H1 (cell line): Measurements from ENCODE around the gene MYL7. TPM values are rescaled to one million over a fixed set of nuclear protein-coding genes. Genes with fewer than 3 reads are reported as not detected.
A peak's percentile ranks its signal among the peaks of the same experiment; 100 is the strongest.

Experiments
- CTCF ChIA-PET: fragments of 300-600 bp; sonication (Branson Sonifier 250); formaldehyde crosslinking; loops from one replicate; lab custom pipeline; 2021; ENCODE audit not compliant: partially characterized antibody; lab: Charles Lee
- POLR2A ChIA-PET: fragments of 300-600 bp; sonication (Branson Sonifier 250); formaldehyde crosslinking; loops from one replicate; lab custom pipeline; 2021; ENCODE audit warnings: inconsistent platforms; ENCODE audit not compliant: partially characterized antibody; lab: Charles Lee
- DNase-seq, 2 experiments: peaks; one replicate each; pipeline versions ENCODE4 v3.0.0 to v3.0.0-alpha.2; 2010 to 2022; ENCODE audit warnings: low spot score in 2 of 2, low read depth in 1 of 2, mixed read lengths in 1 of 2
- FAIRE-seq: peaks from 2 replicates; lab custom pipeline; 2011; peaks lifted over from hg19 to GRCh38; lab: Jason Lieb, UNC
- H2AFZ ChIP-seq: 2 replicates; pipeline ENCODE4 v1.8.1; 2012; ENCODE audit warnings: low read length, inconsistent platforms
- H2AK5ac ChIP-seq: 2 replicates; pipeline ENCODE4 v1.6.1; 2013; ENCODE audit warnings: low read depth, low read length
- H2BK120ac ChIP-seq: replicated peaks from 2 replicates; pipeline ENCODE3; 2013; ENCODE audit warnings: low read depth, low read length, inconsistent platforms
- H2BK12ac ChIP-seq: 2 replicates; pipeline ENCODE4 v1.6.1; 2013; ENCODE audit warnings: low read depth, low read length
- H2BK15ac ChIP-seq: 2 replicates; pipeline ENCODE4 v1.6.1; 2013; ENCODE audit warnings: low read length
- H2BK20ac ChIP-seq: 2 replicates; pipeline ENCODE4 v1.6.1; 2013; ENCODE audit warnings: low read length
- H2BK5ac ChIP-seq: 2 replicates; pipeline ENCODE4 v1.6.1; 2013; ENCODE audit warnings: low read depth, low read length
- H3K14ac ChIP-seq: 2 replicates; pipeline ENCODE4 v1.6.1; 2013; ENCODE audit warnings: inconsistent platforms; ENCODE audit not compliant: insufficient read length
- H3K18ac ChIP-seq: 2 replicates; pipeline ENCODE4 v1.6.1; 2013; ENCODE audit warnings: low read length; ENCODE audit errors: extremely low read depth
- H3K23ac ChIP-seq: 2 replicates; pipeline ENCODE4 v1.6.1; 2013; ENCODE audit warnings: inconsistent platforms; ENCODE audit not compliant: insufficient read length
- H3K23me2 ChIP-seq: 2 replicates; pipeline ENCODE4 v1.6.1; 2013; ENCODE audit warnings: low read depth, low read length
- H3K27ac ChIP-seq: 2 replicates; pipeline ENCODE4 v1.6.1; 2011; ENCODE audit warnings: low read depth, low read length, inconsistent platforms
- H3K27me3 ChIP-seq, 4 experiments: replicated peaks in 1 of 4; 1 replicate in 1 of 4; 2 replicates in 3 of 4; pipeline versions ENCODE4 v1.6.1 to v1.8.1; 2011 to 2013; ENCODE audit warnings: low read length in 3 of 4, mild to moderate bottlenecking in 3 of 4, inconsistent platforms in 2 of 4, mixed read lengths in 2 of 4, moderate library complexity in 1 of 4; ENCODE audit not compliant: control insufficient read depth in 3 of 4, insufficient read depth in 3 of 4; ENCODE audit errors: extremely low read depth in 1 of 4
- H3K36me3 ChIP-seq, 4 experiments: 2 replicates each; pipeline versions ENCODE4 v1.6.1 to v1.8.1; 2011 to 2013; ENCODE audit warnings: mild to moderate bottlenecking in 4 of 4, low read length in 3 of 4, moderate library complexity in 2 of 4, control low read depth in 1 of 4, inconsistent platforms in 1 of 4; ENCODE audit not compliant: insufficient read depth in 4 of 4, control insufficient read depth in 2 of 4
- H3K4ac ChIP-seq: replicated peaks from 2 replicates; pipeline ENCODE3; 2013; ENCODE audit warnings: low read length, low read depth, mixed read lengths, inconsistent platforms; ENCODE audit not compliant: insufficient read length
- H3K4me1 ChIP-seq, 4 experiments: replicated peaks in 1 of 4; 1 replicate in 1 of 4; 2 replicates in 3 of 4; pipeline versions ENCODE4 v1.6.1 to v1.8.1; 2011 to 2013; ENCODE audit warnings: low read length in 3 of 4, inconsistent platforms in 2 of 4, mixed read lengths in 1 of 4; ENCODE audit not compliant: insufficient read depth in 4 of 4, control insufficient read depth in 3 of 4
- H3K4me2 ChIP-seq, 2 experiments: 2 replicates each; pipeline versions ENCODE4 v1.6.1 to v1.8.1; 2011 to 2013; ENCODE audit warnings: low read depth in 2 of 2, low read length in 2 of 2, control low read depth in 1 of 2, inconsistent platforms in 1 of 2, mild to moderate bottlenecking in 1 of 2; ENCODE audit not compliant: insufficient read depth in 1 of 2
- H3K4me3 ChIP-seq, 4 experiments: fragments of 200-600, 300-600 bp in 1 of 4; sonication (generic), shearing (Covaris generic), sonication (Bioruptor Twin) in 1 of 4; 2 replicates each; pipeline versions ENCODE4 v1.5.1 to v1.8.1; 2011 to 2016; ENCODE audit warnings: low read length in 4 of 4, low read depth in 3 of 4, control low read depth in 2 of 4, inconsistent platforms in 2 of 4, mild to moderate bottlenecking in 2 of 4, mixed read lengths in 1 of 4, moderate library complexity in 1 of 4; ENCODE audit not compliant: insufficient read depth in 2 of 4; ENCODE audit errors: extremely low read depth in 1 of 4
- H3K56ac ChIP-seq: replicated peaks from 2 replicates; pipeline ENCODE3; 2013; ENCODE audit warnings: low read depth, mild to moderate bottlenecking, mixed read lengths, low read length, inconsistent platforms; ENCODE audit not compliant: insufficient read length
- H3K79me1 ChIP-seq: 2 replicates; pipeline ENCODE4 v1.6.1; 2013; ENCODE audit warnings: low read depth, low read length, control low read depth
- H3K79me2 ChIP-seq, 2 experiments: 2 replicates each; pipeline versions ENCODE4 v1.6.1 to v1.8.1; 2012 to 2013; ENCODE audit warnings: low read length in 2 of 2, mild to moderate bottlenecking in 2 of 2, inconsistent platforms in 1 of 2; ENCODE audit not compliant: insufficient read depth in 2 of 2, control insufficient read depth in 1 of 2
- H3K9ac ChIP-seq, 4 experiments: replicated peaks in 1 of 4; 1 replicate in 1 of 4; 2 replicates in 3 of 4; pipeline versions ENCODE4 v1.6.1 to v1.8.1; 2011 to 2013; ENCODE audit warnings: low read depth in 3 of 4, low read length in 3 of 4, control low read depth in 2 of 4, mild to moderate bottlenecking in 2 of 4, moderate library complexity in 2 of 4, inconsistent platforms in 1 of 4; ENCODE audit errors: extremely low read depth in 1 of 4
- H3K9me3 ChIP-seq, 2 experiments: 2 replicates each; pipeline versions ENCODE4 v1.6.1 to v1.8.1; 2012 to 2013; ENCODE audit warnings: mild to moderate bottlenecking in 2 of 2, moderate library complexity in 2 of 2, control low read depth in 1 of 2, inconsistent platforms in 1 of 2, low read depth in 1 of 2, low read length in 1 of 2, mixed read lengths in 1 of 2; ENCODE audit not compliant: insufficient read depth in 2 of 2
- H4K20me1 ChIP-seq, 2 experiments: replicated peaks in 1 of 2; 2 replicates each; pipeline versions ENCODE3 to v1.8.1; 2011 to 2013; ENCODE audit warnings: inconsistent platforms in 2 of 2, low read length in 2 of 2, mild to moderate bottlenecking in 1 of 2; ENCODE audit not compliant: insufficient read depth in 2 of 2, control insufficient read depth in 1 of 2
- H4K5ac ChIP-seq: 2 replicates; pipeline ENCODE4 v1.6.1; 2013; ENCODE audit warnings: low read length, low read depth, mixed read lengths, inconsistent platforms; ENCODE audit not compliant: insufficient read length
- H4K8ac ChIP-seq: 2 replicates; pipeline ENCODE4 v1.8.0; 2013; ENCODE audit warnings: mild to moderate bottlenecking, moderate library complexity, low read length, inconsistent platforms; ENCODE audit not compliant: insufficient read depth; ENCODE audit errors: extremely low read depth
- H4K91ac ChIP-seq: replicated peaks from 2 replicates; pipeline ENCODE3; 2013; ENCODE audit warnings: low read length, mixed read lengths, inconsistent platforms; ENCODE audit not compliant: insufficient read length
- KDM4A ChIP-seq: IDR thresholded peaks from one replicate; pipeline ENCODE4 v1.7.1; 2012; ENCODE audit warnings: low read depth, mild to moderate bottlenecking, moderate library complexity, low read length, inconsistent platforms; ENCODE audit not compliant: severe bottlenecking
- NANOG ChIP-seq: IDR thresholded peaks from 2 replicates; pipeline ENCODE4 v1.6.1; 2011; ENCODE audit warnings: low read length, low read depth, mild to moderate bottlenecking, inconsistent platforms; ENCODE audit not compliant: insufficient read depth, poor library complexity, severe bottlenecking
- RFX5 ChIP-seq: IDR thresholded peaks from 2 replicates; pipeline ENCODE4 v1.6.1; 2011; ENCODE audit warnings: low read depth, low read length, improper control_type of control experiment, borderline replicate concordance
- RNF2 ChIP-seq: fragments of 200-900, 300-1000 bp; sonication (generic); IDR thresholded peaks from 2 replicates; pipeline ENCODE4 v1.7.1; 2016; ENCODE audit warnings: borderline replicate concordance, low read depth, mild to moderate bottlenecking, antibody characterized with exemption, low read length; ENCODE audit not compliant: poor library complexity, severe bottlenecking; ENCODE audit errors: missing control alignments
- SIRT6 ChIP-seq: IDR thresholded peaks from one replicate; pipeline ENCODE4 v1.7.1; 2012; ENCODE audit warnings: low read length, inconsistent platforms
- SRF ChIP-seq: IDR thresholded peaks from 2 replicates; pipeline ENCODE4 v1.6.1; 2011; ENCODE audit warnings: mild to moderate bottlenecking, low read depth, low read length, moderate library complexity
- TAF7 ChIP-seq: optimal IDR thresholded peaks from 2 replicates; pipeline ENCODE3; 2011; ENCODE audit warnings: low read depth, mild to moderate bottlenecking, inconsistent platforms, low read length, moderate library complexity, borderline replicate concordance
- TEAD4 ChIP-seq: IDR thresholded peaks from 2 replicates; pipeline ENCODE4 v1.6.1; 2012; ENCODE audit warnings: low read depth, low read length, inconsistent platforms, mixed read lengths
- WGBS, 2 experiments: shearing (Covaris generic) in 1 of 2; methylation state at CpG; one replicate each; pipeline versions ENCODE4 v1.1.6 to v1.1.7; 2013 to 2015; ENCODE audit warnings: low lambda C conversion rate in 2 of 2, mixed read lengths in 2 of 2, inconsistent platforms in 1 of 2, low coverage in 1 of 2, missing lambda C conversion rate in 1 of 2; ENCODE audit not compliant: insufficient replicate concordance in 2 of 2, insufficient coverage in 1 of 2, insufficient read length in 1 of 2; ENCODE audit errors: extremely low coverage in 1 of 2, missing lambda C conversion rate in 1 of 2; 5-methylcytosine and 5-hydroxymethylcytosine counted together
- polyA plus RNA-seq, 7 experiments: library from polyadenylated mRNA; depleted of rRNA in 3 of 7; stranded (reverse) in 5 of 7; unstranded in 2 of 7; fragments of >200 nt in 5 of 7; fragments of 200-250 nt in 2 of 7; gene quantifications; 1 replicate in 5 of 7; 2 replicates in 1 of 7; 4 replicates in 1 of 7; pipeline versions ENCODE4 v1.2.1 to v1.2.3, GENCODE V29; 2011 to 2013; ENCODE audit warnings: missing spikeins in 2 of 7, mixed read lengths in 2 of 7
- total RNA-seq: library from RNA; stranded (reverse); fragmentation: NEBNext Ultra II Directional; extraction: Animal tissue kit (Norgen Biotek cat#: 25700); gene quantifications from 2 replicates; pipeline ENCODE4 v1.2.1, GENCODE V29; 2021
- TF ChIP-seq, protein P1 (sequence below): IDR thresholded peaks from 2 replicates; pipeline ENCODE4 v1.6.1; 2012; ENCODE audit warnings: inconsistent platforms

MYL7 gene
- total and polyA plus RNA-seq, 2 of the 8 experiments (the other 6 are each of a cell fraction or from before 2014, with no cell fraction given), result 3.3 to 3.4 TPM

DNA sequence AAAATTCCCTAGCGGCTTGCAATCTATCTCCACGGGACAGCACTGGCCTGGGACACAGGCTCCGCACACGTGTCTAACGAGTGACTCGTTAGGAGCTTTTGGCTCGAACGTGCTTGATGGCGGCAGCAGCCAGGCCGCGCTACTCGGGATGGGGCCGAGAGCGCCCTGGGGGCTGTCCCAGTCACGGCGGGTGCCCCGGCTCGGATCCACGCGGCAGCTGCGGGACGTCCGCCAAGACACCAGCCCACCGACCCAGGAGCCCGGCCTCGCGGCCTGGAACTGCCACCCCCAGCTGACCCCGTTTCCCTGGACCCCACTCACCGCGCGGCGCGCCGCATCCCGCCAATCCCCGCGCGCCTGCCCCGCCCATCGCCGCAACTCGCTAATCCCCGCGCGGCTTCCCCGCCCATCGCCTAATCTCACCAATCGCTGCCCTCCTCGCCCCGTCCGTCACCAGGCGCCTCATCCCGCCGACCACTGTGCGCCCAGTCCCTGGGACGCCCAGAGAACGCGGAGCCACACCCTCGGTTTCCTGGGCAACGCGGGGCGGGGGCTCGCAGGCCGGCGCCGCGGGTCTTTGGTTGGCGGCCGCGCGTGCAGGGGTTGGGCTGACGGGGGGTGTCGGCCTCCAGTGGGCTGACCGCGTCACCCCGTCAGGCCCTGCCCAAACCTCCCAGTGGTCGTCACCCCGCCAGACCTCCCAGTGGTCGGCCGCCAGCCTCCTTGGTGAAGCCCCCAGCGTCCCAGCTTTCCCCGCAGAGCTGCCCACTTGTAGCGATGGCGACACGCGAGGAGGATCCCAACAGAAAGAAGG, 17.7 kb downstream of the MYL7 start, which contains the start of gene POLD2:
POLD2 (minus strand) TSS at position 359 of the 814 bp plus-strand sequence. CDS start 1,495 bp downstream, outside the sequence.
- ChIA-PET POLR2A (interaction anchor here (0.8 to 5.4 kb wide), 16 partner anchors 8 to 78 kb away, joined by 3 to 50 read pairs (median 5); partner anchors contain the start of gene PGAM2), CTCF (interaction anchor here (0.8 to 6.2 kb wide), 10 partner anchors 8 to 103 kb away, joined by 3 to 27 read pairs (median 4); no protein-coding TSS in a partner anchor)
- Histone ChIP-seq H4K20me1 (peaks cover 4 to 6% of the 10 kb centered on the region in 2 experiments), H3K18ac (0 out of 2 replicates have a peak within 1 kb of the TSS, but pooled peaks have one; percentile 78), H3K79me1 (peaks cover 10% of the 10 kb centered on the region), H3K79me2 (peaks cover 3 to 16% of the 10 kb centered on the region in 2 experiments; a peak in 3 of 4 replicates), H3K14ac (no peak within 1 kb of the TSS), H3K4me3 (peak within 1 kb of the TSS; percentile 74 to 85 (median 76)), H3K9ac (peak within 1 kb of the TSS; percentile 15 to 78 (median 68)), H3K23ac (no peak within 1 kb of the TSS), H2BK20ac (no peak within 1 kb of the TSS), H3K27me3 (peaks cover 0 to 4% (median under 1%) of the 10 kb centered on the region in 4 experiments; a peak in 4 of 7 replicates), H4K91ac (peak within 1 kb of the TSS; percentile 15), H3K27ac (peak within 1 kb of the TSS; percentile 70; the same call in 1 of the 2 replicates), H3K23me2 (peaks cover 9% of the 10 kb centered on the region), H2BK120ac (no peak within 1 kb of the TSS), H3K36me3 (peaks cover 10 to 33% (median 13%) of the 10 kb centered on the region in 4 experiments; a peak in 6 of 8 replicates), H2BK5ac (peak within 1 kb of the TSS; percentile 66; the same call in 1 of the 2 replicates), H3K4me2 (peak within 1 kb of the TSS; percentile 79 to 95), H2AK5ac (0 out of 2 replicates have a peak within 1 kb of the TSS, but pooled peaks have one; percentile 93), H3K4ac (peak within 1 kb of the TSS; percentile 91), H3K4me1 (peaks cover 0 to 7% (median 3%) of the 10 kb centered on the region in 4 experiments; a peak in 4 of 7 replicates), H3K56ac (peak within 1 kb of the TSS; percentile 75), H2BK12ac (no peak within 1 kb of the TSS), H4K5ac (peak within 1 kb of the TSS; percentile 81), H4K8ac (peak within 1 kb of the TSS; percentile 84), H3K9me3 (no peaks in the 10 kb centered on the region), H2BK15ac (0 out of 2 replicates have a peak within 1 kb of the TSS, but pooled peaks have one; percentile 46), H2AFZ (peak within 1 kb of the TSS; percentile 95; the same call in 1 of the 2 replicates)
- FAIRE-seq, result no peak
- peak; percentile 73 to 96 for DNase-seq
- 2% methylated on average over 65 of the region's 86 CpGs; no CpG with 5 or more reads in 1 of the 2 experiments for WGBS, 2 experiments
- peak; percentile 24 for TF ChIP-seq KDM4A
- TF ChIP-seq NANOG, result no peak
- no peak for TF ChIP-seq SIRT6
- no peak for TF ChIP-seq TEAD4
- TF ChIP-seq SRF, result no peak
- TF ChIP-seq TAF7, result no peak
- TF ChIP-seq, protein P1, sequence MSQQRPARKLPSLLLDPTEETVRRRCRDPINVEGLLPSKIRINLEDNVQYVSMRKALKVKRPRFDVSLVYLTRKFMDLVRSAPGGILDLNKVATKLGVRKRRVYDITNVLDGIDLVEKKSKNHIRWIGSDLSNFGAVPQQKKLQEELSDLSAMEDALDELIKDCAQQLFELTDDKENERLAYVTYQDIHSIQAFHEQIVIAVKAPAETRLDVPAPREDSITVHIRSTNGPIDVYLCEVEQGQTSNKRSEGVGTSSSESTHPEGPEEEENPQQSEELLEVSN, result peak; percentile 57
- TF ChIP-seq RFX5, result no peak
- TF ChIP-seq RNF2, result no peak
